HG03139 (cell line): ENCODE measurements around the gene SKI.
A peak's percentile ranks its signal among the peaks of the same experiment; 100 is the strongest.

Source experiments
- ATAC-seq: cut with Tn5 transposase; IDR thresholded peaks from one replicate; pipeline ENCODE4 v1.9.1; 2021; ENCODE audit not compliant: unreplicated experiment

The SKI gene

DNA sequence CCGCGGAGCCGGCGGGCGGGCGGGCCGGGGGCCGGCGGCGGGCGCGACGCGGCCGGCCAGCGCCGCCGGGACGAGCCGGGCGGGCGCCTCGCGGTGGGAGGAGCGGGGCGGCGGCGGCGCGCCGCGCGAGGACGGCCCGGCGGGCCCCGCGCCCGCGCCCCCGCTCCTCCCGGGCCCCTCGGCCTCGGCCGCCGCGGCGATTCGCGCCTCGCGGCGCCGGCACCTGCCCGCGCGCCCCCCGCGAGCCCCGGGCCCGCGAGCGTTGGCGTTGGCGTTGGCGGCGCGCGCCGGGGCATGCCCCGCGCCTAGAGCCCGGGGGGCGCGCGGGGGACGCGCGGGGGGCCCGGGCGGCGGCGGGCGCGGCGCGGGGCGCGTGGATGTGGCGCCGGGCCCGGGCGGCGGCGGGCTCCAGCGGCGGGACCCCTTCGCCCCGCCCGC lies at the start of gene SKI:
Gene SKI, plus strand, starts transcription at position 163 of the 438 bp plus-strand sequence. CDS start 448 bp downstream, outside the sequence.
- ATAC-seq: no peak

DNA sequence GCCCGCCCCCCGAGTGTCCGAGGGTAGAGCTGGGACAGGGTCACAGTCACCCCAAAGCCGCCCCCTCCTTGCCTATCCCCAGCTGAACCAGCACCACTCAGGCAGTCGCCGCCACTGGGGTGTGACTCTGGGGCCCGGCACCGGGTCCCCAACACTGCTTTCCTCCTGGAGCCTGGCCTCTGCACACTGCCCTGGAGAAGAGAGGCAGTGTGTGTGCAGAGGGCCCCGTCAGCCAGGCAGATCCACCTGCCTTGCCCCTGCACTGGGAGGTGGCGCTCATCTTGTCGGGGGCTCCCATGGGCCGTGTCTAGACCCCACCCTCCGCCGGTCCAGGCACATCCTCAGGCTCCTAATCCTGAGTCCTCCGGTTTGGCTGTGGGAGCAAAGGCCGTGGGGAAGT lies 49.2 kb upstream of the SKI start:
- no peak for ATAC-seq

DNA sequence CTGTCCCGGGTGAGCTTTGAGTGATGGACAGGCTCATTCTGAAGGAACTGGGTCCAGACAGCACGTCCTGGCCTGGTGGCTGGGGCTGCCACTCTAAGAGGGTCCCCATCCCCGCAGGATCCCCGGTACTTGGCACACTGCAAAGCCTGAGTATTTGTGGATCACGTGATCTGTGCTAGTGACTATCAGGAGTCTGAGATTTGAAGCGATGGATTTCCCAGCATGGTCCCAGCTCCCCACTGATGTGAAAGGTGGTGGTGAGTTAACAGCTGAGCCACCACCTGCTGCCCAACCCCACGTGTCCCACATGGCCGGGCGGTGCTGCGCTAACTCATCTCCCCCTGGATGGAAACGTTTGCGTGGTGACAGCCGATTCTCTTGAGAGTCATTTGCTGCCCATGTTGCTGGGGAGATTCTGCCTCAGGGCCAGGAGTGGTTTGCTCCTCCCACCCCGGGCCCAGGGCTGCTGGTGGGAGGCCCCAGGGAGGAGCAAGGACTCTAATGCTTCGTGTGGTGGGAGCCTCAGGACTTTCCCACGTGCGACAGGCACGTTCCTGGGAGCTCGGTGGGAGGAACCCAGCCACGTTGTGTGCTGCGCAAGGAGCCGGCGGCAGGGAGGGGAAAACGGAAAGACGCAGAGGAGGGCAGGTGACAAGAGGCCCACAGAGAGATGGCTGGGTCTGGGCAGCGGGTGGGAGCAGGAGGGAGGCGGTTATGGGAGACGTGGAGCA lies 48.7 kb upstream of the SKI start:
- ATAC-seq: no peak

DNA sequence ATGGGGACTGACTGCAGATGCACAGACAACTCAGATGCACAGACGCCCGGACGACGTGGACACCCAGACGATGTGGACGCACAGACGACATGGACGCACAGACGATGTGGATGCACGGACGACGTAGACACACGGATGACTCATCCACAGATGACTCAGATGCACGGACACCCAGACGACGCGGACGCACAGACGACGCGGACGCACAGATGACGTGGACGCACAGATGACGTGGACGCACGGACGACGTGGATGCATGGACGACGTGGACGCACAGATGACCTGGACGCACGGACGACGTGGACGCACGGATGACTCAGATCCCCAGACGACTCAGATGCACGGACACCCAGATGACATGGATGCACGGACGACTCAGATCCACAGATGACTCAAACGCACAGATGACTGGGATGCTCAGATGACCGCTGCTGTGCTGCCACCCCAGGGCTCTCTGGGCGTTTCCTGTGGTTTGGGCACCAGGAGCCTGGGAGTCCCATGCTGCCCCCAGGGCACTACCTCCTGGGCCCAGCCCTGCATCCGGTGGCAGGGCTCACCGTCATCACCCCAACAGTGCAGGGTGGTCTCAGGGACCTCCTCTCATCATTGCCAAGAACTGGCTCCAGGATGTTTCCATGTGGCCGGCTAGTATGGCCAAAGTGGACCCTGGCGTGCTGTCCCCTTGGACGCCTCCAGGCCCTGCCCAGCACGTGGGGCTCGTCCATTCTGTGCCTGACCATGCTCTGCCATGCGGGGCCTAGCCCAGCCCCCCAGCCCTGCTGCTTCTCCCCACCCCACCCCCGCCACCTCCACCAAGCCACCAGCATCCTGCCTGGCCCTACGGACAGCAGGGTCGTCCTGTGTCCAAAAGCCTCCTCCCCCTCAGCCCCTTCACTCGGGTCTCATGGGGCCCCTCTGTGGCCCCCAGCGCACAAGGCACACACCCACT lies 47.5 kb upstream of the SKI start:
- ATAC-seq: no peak

DNA sequence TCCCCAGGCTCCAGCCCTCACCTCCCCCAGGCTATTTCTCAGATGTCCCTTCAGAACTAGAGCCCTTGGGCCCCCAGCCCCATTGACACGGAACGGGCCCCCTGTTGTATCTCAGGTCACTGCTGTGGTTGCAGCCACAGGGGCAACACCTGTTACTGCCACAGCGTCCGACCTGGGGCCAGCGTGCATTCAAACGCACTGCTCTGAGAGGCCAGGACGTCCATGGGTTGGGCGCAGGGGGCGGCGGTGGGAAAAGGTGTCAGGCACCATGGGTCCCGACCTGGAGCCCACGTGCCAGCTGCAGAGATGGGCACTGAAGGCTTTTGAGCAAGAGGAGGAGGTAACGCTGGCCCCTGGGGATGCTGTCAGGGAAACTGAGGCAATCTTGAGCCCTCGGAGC lies 46.8 kb upstream of the SKI start:
- no peak for ATAC-seq

DNA sequence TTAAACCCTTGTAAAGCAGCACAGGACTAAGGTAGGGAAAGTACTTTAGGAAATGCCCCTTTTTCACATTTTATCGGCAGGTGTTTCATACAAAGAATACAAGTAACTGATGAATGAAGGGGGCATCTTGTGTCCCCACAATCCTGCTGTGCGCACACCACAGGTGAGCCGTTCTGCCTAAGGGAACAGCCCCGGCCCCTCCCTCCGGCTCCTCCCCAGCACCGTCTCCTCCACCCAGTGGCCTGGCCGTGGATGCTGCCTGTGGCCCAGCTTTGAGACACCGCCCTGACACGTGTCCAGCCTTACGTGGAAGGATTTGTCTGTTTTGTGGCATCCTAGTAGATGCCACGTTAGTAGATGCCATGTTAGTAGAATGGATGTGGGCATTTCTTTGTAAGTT lies 46.4 kb upstream of the SKI start:
- ATAC-seq: no peak

DNA sequence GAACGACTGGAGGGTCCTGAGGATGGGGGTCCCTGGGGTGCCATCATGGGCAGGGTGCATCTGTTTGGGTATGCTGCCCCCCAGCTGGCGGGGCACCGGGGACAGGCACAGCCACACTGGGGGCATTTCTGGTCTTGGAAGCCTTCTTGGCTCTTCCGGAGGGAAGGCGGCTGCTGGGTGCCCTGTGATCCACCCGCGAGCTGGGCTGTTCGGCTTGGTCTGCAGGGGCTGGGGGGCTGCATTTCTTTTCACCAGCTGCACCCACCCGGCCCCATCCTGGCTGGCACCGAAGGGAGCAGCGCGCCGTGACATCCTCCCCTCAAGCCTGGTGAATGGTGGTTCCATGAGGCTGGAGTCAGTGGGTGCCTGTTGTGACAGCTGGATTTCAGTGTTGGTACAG lies 45.7 kb upstream of the SKI start:
- ATAC-seq: no peak

DNA sequence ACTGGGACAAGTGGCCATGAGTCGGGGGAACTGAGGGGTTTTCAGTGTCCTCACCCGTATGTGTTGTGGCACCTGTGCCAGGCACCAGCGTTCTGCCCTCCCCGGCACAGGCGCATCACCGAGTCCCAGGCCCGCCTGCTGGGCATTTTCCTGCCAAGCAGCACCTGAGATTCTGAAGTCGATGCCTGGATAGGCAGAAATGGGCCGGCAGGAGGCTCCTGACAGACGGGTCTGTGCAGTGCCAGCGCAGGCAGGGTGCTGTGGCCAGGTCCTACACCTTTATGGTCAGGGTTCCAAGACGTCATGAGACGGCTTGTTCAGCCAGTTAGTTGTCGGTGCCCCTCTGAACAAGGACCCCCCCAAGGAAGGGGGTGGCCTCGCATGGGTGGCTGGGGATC lies 44.2 kb upstream of the SKI start:
- no peak for ATAC-seq

DNA sequence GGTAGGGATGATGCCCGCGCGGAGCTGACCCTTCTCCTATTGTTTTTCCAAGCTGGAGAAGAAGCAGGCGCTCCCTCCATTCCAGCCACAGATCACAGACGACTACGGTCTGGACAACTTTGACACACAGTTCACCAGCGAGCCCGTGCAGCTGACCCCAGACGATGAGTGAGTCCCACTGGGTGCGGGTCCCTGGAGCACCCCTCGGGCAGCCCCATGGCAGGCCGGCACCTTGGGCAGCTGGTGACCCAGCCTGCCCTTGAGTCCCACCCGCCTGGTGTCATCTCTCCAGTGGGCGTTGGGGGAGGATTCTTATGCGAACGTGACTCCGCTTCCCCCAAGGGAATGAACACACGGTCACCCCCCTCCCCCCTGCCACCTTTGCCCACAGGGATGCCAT lies 43.6 kb upstream of the SKI start:
- ATAC-seq: no peak

DNA sequence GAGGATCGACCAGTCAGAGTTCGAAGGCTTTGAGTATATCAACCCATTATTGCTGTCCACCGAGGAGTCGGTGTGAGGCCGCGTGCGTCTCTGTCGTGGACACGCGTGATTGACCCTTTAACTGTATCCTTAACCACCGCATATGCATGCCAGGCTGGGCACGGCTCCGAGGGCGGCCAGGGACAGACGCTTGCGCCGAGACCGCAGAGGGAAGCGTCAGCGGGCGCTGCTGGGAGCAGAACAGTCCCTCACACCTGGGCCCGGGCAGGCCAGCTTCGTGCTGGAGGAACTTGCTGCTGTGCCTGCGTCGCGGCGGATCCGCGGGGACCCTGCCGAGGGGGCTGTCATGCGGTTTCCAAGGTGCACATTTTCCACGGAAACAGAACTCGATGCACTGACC lies 43.2 kb upstream of the SKI start:
- no peak for ATAC-seq

DNA sequence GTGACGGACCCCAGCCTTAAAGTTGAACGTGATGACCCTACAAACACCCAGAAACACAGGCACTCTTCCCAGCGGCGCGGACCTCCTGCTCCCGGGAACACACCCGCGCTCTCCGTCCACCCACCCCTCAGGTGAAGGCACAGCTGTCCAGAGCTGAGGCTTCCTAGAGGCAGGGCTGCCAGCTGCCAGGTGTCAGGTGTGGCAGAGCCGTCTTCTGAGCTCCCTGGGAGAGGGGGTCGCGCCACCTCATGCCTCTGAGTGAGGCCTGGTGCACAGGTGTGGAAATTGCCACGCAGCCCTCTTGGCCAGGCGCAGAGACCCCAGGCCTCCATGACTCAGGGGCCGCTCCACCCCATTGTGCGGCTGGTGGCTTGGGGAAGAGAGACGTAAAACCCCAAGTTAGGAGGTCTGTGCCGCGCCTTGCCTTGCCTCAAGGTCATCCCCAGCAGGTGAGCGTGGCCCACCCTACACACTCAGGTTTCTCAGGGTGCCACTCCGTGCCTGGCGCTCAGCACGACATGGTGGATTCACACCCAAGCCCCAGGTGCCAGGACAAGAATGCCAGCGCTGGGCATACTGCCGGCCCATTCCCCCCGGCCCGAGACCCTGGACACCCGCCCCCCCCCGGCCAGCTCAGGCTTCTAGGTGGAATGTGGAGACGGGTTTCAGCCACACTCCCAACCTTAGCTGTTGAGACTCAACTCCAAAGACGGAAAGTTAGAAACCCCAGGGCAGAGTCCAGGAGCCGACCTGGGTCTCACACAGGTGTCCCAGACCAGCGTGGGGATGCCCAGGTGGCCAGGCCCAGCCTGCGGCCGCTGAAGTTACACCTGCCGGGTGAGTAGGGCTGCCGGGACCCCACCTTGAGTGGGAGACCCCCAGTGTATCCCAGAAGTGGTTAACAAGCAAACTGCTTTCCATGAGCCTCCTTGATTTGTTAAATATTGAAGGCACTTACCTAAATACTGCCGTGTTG lies 42.0 kb upstream of the SKI start:
- no peak for ATAC-seq

DNA sequence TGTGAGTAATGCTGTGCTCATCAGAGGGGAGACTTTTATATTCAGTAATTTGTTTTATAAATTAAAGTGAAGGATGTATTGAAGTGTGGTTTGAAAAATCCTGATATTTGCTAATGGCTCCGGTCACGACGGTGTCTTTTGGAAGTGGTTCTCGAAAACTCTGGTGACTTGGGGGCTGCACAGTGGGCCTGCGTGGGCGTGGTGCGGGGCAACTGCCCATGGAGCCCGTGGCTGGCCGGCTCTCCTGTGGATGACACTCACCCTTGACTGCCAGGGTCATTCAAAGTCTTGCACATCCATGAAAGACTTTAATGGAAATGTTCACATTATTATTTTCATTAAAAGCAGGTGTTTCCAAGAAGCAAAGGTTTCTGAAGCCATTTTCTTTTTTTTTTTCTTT lies 41.2 kb upstream of the SKI start:
- ATAC-seq: no peak

DNA sequence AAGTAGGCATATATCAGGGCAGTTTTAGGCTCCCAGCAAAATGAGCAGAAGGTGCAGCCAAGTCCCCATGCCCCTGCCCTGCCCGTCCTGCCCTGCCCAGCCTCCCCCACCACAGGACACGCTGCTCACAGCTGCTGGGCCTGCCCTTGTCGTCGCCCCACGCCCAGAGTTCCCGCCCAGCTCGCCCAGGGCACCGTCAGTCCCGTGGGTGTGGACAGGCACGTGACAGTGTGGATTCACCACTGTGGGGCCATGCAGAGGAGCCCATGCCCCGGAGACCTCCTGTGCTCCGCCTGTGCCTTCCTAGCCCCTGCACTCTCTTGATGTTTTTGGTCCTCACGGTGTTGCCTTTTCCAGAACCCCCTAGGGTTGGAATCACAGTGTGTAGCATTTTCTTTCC lies 40.5 kb upstream of the SKI start:
- ATAC-seq: no peak

DNA sequence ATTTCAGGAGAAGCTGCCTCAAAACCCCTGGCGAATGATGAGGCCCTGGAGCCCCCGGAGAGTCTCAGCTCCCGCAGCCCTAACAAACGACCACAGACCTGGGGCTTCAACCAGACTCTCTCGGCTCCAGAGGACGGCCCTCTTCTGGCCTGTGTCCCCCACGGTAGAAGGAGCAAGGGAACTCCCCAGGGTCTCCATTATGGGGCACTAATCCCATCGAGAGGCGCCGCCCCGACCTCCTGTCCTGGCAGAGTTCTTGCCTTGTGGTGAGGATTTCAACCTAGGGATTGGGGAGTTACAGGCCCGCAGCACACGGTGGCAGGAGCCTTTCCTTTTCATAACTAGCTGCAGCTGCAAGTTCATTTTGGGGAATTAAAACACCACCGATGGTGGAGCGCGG lies 39.8 kb upstream of the SKI start:
- ATAC-seq: no peak

DNA sequence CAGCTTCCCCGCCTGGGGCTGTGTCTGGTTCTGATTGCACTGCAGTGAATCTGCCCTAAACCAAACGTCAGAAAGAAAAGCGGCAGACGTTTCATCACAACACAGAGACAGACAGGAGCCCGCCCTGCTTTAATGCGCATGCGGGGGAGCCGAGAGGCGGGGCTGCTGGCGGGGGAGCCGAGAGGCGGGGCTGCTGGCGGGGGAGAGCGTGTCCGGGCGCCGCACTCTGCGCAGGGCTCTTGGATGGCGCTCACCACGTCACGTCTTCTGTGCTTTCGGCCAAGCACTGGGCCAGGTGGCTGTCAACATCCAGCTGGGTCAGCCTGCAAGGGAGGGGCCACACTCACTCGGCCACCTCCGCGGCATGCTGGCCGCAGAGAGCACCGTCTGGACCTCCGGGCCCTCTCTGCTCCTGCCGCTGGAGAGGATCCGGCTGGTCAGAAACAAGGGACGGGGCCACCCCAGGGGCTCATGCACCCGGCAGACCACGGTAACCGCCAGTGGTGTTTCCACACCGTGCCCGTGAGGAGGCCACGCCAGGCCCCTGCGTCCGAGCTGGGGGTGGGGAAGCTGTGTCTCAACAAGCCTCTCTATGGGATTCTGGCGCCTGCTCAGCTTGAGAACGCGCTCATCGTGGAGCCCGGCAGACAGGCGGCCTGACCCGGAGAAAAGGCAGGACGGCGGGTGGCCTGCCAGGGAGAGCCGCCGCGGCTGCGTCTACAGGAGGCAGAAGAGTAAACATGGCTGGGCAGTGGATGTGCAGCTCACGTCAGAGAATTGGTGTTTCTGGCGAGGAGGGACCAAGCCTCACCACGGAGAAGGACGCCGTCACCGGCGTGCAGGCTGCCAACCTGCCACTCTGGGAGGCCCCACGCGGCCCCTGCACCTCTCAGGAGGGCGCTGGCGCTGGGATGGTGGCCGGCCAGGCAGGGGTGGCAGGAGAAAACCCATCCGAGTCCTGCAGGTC lies 38.4 kb upstream of the SKI start:
- peak; percentile 49 for ATAC-seq

DNA sequence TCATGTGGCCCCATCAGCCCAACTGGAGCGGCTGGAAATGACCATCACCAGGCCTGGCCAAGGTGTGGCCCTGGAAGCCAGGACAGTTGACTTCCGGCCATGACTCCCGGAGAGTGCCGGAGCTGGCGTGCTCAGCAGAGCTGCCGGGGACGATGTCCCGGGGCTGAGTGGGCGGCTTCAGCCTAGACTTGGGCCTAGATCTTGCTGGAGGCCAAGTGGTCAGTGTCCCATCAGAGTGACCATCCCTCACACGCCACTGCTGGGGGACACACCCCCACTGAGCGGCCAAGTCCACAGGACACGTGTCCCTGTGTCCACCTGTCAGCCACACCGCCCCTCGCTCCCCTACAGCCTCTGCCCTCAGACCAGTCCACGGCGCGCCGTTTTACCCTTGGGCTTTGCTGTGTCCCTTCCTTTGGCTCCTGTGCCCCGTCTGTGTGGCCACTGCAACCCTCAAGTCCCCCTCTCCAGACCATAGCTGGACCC lies 37.6 kb upstream of the SKI start:
- ATAC-seq: no peak

DNA sequence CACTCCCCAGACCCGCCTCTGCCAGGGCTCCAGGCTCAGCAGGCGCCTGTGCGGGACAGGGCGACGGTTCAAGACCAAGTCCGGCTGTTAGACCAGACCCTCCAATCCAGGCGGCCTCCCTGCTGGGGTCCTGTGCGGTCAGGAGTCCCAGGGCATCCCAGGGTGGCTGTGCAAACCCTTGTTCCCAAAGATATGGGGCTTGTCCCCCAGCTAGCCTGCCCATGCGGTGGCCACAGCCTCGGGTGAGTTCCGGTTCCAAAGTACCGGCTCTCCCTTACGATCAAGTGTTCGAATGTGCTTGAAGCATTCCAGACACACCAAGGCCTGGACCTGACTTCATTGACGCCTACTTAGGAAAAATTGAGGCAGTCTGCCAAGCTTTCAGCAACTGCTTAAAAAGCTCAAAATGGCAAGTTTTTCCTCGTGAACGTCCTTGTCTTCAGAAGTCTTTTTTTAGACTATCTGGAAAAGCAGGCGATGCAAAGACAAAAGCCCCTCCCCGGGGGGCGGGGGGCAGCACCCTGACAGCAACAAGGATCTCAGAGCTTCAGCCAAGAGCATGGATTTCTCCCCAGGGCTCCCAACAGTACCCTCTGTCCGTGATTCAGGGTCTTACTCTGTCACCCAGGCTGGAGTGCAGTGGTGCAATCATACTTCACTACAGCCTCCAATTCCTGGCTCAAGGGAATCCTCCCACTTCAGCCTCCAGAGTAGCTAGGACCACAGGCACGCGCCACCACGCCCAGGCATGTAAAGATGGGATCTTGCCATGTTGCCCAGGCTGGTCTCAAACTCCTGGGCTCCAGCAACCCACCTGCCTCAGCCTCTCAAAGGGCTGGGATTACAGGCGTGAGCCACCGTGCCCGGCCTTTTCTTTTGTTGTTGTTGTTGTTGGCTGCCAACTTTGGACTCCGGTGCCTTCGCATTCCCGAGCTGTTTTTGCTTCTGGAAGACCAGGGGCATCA lies 35.8 kb upstream of the SKI start:
- ATAC-seq: no peak

DNA sequence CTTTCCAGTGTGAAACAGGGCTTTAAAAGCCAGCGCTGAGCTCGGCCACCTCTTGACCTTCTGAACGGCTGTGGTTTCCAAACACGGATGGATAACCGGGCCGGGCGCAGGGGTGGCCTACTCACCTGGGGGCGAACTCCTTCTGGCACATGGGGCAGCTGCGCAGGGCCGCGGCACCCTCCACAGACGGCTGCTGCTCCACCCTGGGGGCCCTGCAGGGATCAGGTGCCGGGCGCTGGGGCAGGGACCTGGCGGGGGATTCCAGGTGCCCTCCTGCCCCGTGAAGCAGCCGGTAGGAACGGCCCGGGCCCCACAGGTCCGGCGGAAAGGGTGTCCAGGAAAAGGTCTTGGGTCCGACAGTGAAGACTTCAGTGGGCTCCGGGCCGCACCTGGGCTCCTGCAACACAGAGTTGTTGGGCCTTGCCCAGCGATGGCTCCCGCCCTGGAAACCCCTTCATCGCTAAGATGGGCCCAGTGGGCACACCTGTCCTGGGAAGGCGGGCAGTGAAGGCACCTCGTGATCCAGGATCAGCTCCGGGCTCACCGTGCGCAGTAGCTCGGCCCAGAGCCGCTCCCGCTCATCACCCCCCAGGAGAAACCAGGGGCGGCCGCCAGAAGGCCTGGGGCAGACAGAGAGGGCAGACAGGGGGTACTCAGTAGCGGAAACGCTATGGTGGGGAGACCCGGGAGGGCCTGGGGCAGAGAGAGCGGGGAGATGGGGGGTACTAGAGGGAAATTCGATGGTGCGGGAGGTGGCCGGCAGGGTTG lies 34.4 kb upstream of the SKI start:
- ATAC-seq: no peak
